ENCODE results near the gene TPGS1. TPM values are rescaled to one million over a fixed set of nuclear protein-coding genes. Genes with fewer than 3 reads are reported as not detected.

TPGS1 gene
- total and polyA plus RNA-seq, 5 donors from 2014 or later: 18.2 to 44.4 (median 34.5) TPM

- H3K4me1 Mint-ChIP-seq: peaks cover 0 to 26% (median 1%) of the 10 kb centered on the region in 4 donors
- H3K4me3 ChIP-seq (ENCODE audit: low read depth, low read length): no peak overlapping the region
- no peak overlapping the region for H3K27ac ChIP-seq (ENCODE audit: insufficient read depth, low read length, poor library complexity, severe bottlenecking)
- no peaks in the 10 kb centered on the region for H3K9me3 Mint-ChIP-seq
- peaks cover 4% of the 10 kb centered on the region for H3K27me3 ChIP-seq (ENCODE audit: control insufficient read depth, insufficient read depth, low read length)
- H3K27me3 Mint-ChIP-seq: peaks cover 24% of the 10 kb centered on the region
- H3K9me3 ChIP-seq (ENCODE audit: control insufficient read depth in 2 of 2, low read length in 2 of 2): no peaks in the 10 kb centered on the region
- H3K36me3 Mint-ChIP-seq: no peaks in the 10 kb centered on the region
- no peak overlapping the region for H3K4me3 Mint-ChIP-seq
- H3K27ac Mint-ChIP-seq: no peak overlapping the region
- DNase-seq (no peak), ATAC-seq (ENCODE audit: low read depth in 2 of 2) (no peak)
- peaks cover 11% of the 10 kb centered on the region for H3K4me1 ChIP-seq (ENCODE audit: control insufficient read depth, insufficient read depth, low read length, poor library complexity, severe bottlenecking)
- no peaks in the 10 kb centered on the region for H3K36me3 ChIP-seq (ENCODE audit: control insufficient read depth, insufficient read depth, low read length)
Observed at GRCh38 chr19:495081-495401, 12.3 kb upstream of the TPGS1 start.

- peak; percentile 12 to 49 (median 48) for DNase-seq
- Histone ChIP-seq H3K27me3 (ENCODE audit: control insufficient read depth, insufficient read depth, low read length) (peaks cover 4% of the 10 kb centered on the region), H3K27ac (ENCODE audit: insufficient read depth, low read length, poor library complexity, severe bottlenecking) (no peak overlapping the region), H3K36me3 (ENCODE audit: control insufficient read depth, insufficient read depth, low read length) (no peaks in the 10 kb centered on the region), H3K9me3 (ENCODE audit: control insufficient read depth in 2 of 2, low read length in 2 of 2) (no peaks in the 10 kb centered on the region), H3K4me3 (ENCODE audit: low read depth, low read length) (no peak overlapping the region), H3K4me1 (ENCODE audit: control insufficient read depth, insufficient read depth, low read length, poor library complexity, severe bottlenecking) (peaks cover 11% of the 10 kb centered on the region)
- no peak overlapping the region for H3K27ac Mint-ChIP-seq
- ATAC-seq (ENCODE audit: low read depth in 2 of 2): peak in 1 of 2 donors; percentile 28
- peaks cover 24% of the 10 kb centered on the region for H3K27me3 Mint-ChIP-seq
- no peak overlapping the region for H3K4me3 Mint-ChIP-seq
- H3K36me3 Mint-ChIP-seq: no peaks in the 10 kb centered on the region
- H3K9me3 Mint-ChIP-seq: no peaks in the 10 kb centered on the region
- peaks cover 0 to 21% (median 1%) of the 10 kb centered on the region in 4 donors for H3K4me1 Mint-ChIP-seq
Observed at GRCh38 chr19:495402-496111, 11.7 kb upstream of the TPGS1 start.

- H3K27ac ChIP-seq (ENCODE audit: insufficient read depth, low read length, poor library complexity, severe bottlenecking): no peak within 1 kb of the TSS
- Mint-ChIP-seq H3K4me3 (no peak within 1 kb of the TSS), H3K27me3 (peaks cover 24% of the 10 kb centered on the region), H3K27ac (no peak within 1 kb of the TSS), H3K36me3 (no peaks in the 10 kb centered on the region), H3K4me1 (peaks cover 0 to 21% (median 1%) of the 10 kb centered on the region in 4 donors), H3K9me3 (no peaks in the 10 kb centered on the region)
- DNase-seq: no peak
- no peak within 1 kb of the TSS for H3K4me3 ChIP-seq (ENCODE audit: low read depth, low read length)
- no peaks in the 10 kb centered on the region for H3K36me3 ChIP-seq (ENCODE audit: control insufficient read depth, insufficient read depth, low read length)
- peaks cover 11% of the 10 kb centered on the region for H3K4me1 ChIP-seq (ENCODE audit: control insufficient read depth, insufficient read depth, low read length, poor library complexity, severe bottlenecking)
- no peak for ATAC-seq (ENCODE audit: low read depth in 2 of 2)
- H3K9me3 ChIP-seq (ENCODE audit: control insufficient read depth in 2 of 2, low read length in 2 of 2): no peaks in the 10 kb centered on the region
- H3K27me3 ChIP-seq (ENCODE audit: control insufficient read depth, insufficient read depth, low read length): peaks cover 4% of the 10 kb centered on the region
Observed at GRCh38 chr19:496112-496665, 11.1 kb upstream of the TPGS1 start, which contains the start of gene MADCAM1. MADCAM1 (plus strand) TSS chr19:496486; CDS start chr19:496500, 14 bp downstream.

GRCh38 chr19:496986-497385 is 10.3 kb upstream of the TPGS1 start:
- peaks cover 0 to 1% (median 0%) of the 10 kb centered on the region in 7 donors for H3K9me3 Mint-ChIP-seq
- Histone ChIP-seq H3K4me3 (ENCODE audit: low read depth, low read length) (no peak overlapping the region), H3K9me3 (ENCODE audit: control insufficient read depth in 2 of 2, low read length in 2 of 2) (no peaks in the 10 kb centered on the region), H3K4me1 (ENCODE audit: control insufficient read depth, insufficient read depth, low read length, poor library complexity, severe bottlenecking) (peaks cover 11% of the 10 kb centered on the region), H3K27ac (ENCODE audit: insufficient read depth, low read length, poor library complexity, severe bottlenecking) (no peak overlapping the region), H3K27me3 (ENCODE audit: control insufficient read depth, insufficient read depth, low read length) (peaks cover 4% of the 10 kb centered on the region), H3K36me3 (ENCODE audit: control insufficient read depth, insufficient read depth, low read length) (no peaks in the 10 kb centered on the region)
- H3K36me3 Mint-ChIP-seq: no peaks in the 10 kb centered on the region
- no peak overlapping the region for H3K4me3 Mint-ChIP-seq
- no peak for DNase-seq
- H3K27me3 Mint-ChIP-seq: peaks cover 24% of the 10 kb centered on the region
- H3K27ac Mint-ChIP-seq: no peak overlapping the region
- peaks cover 0 to 21% (median 1%) of the 10 kb centered on the region in 4 donors for H3K4me1 Mint-ChIP-seq
- ATAC-seq (ENCODE audit: low read depth in 2 of 2): no peak

- Mint-ChIP-seq H3K4me1 (peaks cover 0 to 21% (median 1%) of the 10 kb centered on the region in 4 donors), H3K27me3 (peaks cover 24% of the 10 kb centered on the region)
- no peak overlapping the region for H3K27ac ChIP-seq (ENCODE audit: insufficient read depth, low read length, poor library complexity, severe bottlenecking)
Observed at GRCh38 chr19:497491-497868, 9.8 kb upstream of the TPGS1 start.

GRCh38 chr19:497869-498510 is 9.3 kb upstream of the TPGS1 start:
- Mint-ChIP-seq H3K4me3 (no peak overlapping the region), H3K27ac (no peak overlapping the region), H3K36me3 (no peaks in the 10 kb centered on the region), H3K4me1 (peaks cover 0 to 21% (median 1%) of the 10 kb centered on the region in 4 donors), H3K27me3 (peaks cover 24% of the 10 kb centered on the region), H3K9me3 (peaks cover 0 to 2% (median 0%) of the 10 kb centered on the region in 7 donors)
- no peaks in the 10 kb centered on the region for H3K9me3 ChIP-seq (ENCODE audit: control insufficient read depth in 2 of 2, low read length in 2 of 2)
- no peak overlapping the region for H3K4me3 ChIP-seq (ENCODE audit: low read depth, low read length)
- H3K36me3 ChIP-seq (ENCODE audit: control insufficient read depth, insufficient read depth, low read length): no peaks in the 10 kb centered on the region
- DNase-seq (no peak), ATAC-seq (ENCODE audit: low read depth in 2 of 2) (no peak)
- H3K4me1 ChIP-seq (ENCODE audit: control insufficient read depth, insufficient read depth, low read length, poor library complexity, severe bottlenecking): peaks cover 11% of the 10 kb centered on the region
- H3K27me3 ChIP-seq (ENCODE audit: control insufficient read depth, insufficient read depth, low read length): peaks cover 4% of the 10 kb centered on the region
- no peak overlapping the region for H3K27ac ChIP-seq (ENCODE audit: insufficient read depth, low read length, poor library complexity, severe bottlenecking)

More at GRCh38 chr19:497491-497868, 9.8 kb upstream of the TPGS1 start:
- no peak for ATAC-seq (ENCODE audit: low read depth in 2 of 2)
- Histone ChIP-seq H3K9me3 (ENCODE audit: control insufficient read depth in 2 of 2, low read length in 2 of 2) (no peaks in the 10 kb centered on the region), H3K36me3 (ENCODE audit: control insufficient read depth, insufficient read depth, low read length) (no peaks in the 10 kb centered on the region), H3K27me3 (ENCODE audit: control insufficient read depth, insufficient read depth, low read length) (peaks cover 4% of the 10 kb centered on the region), H3K4me1 (ENCODE audit: control insufficient read depth, insufficient read depth, low read length, poor library complexity, severe bottlenecking) (peaks cover 11% of the 10 kb centered on the region), H3K4me3 (ENCODE audit: low read depth, low read length) (no peak overlapping the region)
- H3K9me3 Mint-ChIP-seq: peaks cover 0 to 2% (median 0%) of the 10 kb centered on the region in 7 donors
- no peaks in the 10 kb centered on the region for H3K36me3 Mint-ChIP-seq
- H3K27ac Mint-ChIP-seq: no peak overlapping the region
- no peak for DNase-seq
- H3K4me3 Mint-ChIP-seq: no peak overlapping the region

- H3K36me3 ChIP-seq (ENCODE audit: control insufficient read depth, insufficient read depth, low read length): no peaks in the 10 kb centered on the region
- no peak overlapping the region for H3K27ac Mint-ChIP-seq
- no peak for DNase-seq
- H3K4me1 ChIP-seq (ENCODE audit: control insufficient read depth, insufficient read depth, low read length, poor library complexity, severe bottlenecking): peaks cover 11% of the 10 kb centered on the region
- H3K9me3 ChIP-seq (ENCODE audit: control insufficient read depth in 2 of 2, low read length in 2 of 2): no peaks in the 10 kb centered on the region
- H3K4me1 Mint-ChIP-seq: peaks cover 0 to 21% (median 1%) of the 10 kb centered on the region in 4 donors
- H3K4me3 ChIP-seq (ENCODE audit: low read depth, low read length): no peak overlapping the region
- no peak for ATAC-seq (ENCODE audit: low read depth in 2 of 2)
- no peaks in the 10 kb centered on the region for H3K36me3 Mint-ChIP-seq
- no peak overlapping the region for H3K4me3 Mint-ChIP-seq
- H3K27me3 Mint-ChIP-seq: peaks cover 24% of the 10 kb centered on the region
- no peak overlapping the region for H3K27ac ChIP-seq (ENCODE audit: insufficient read depth, low read length, poor library complexity, severe bottlenecking)
- H3K27me3 ChIP-seq (ENCODE audit: control insufficient read depth, insufficient read depth, low read length): peaks cover 4% of the 10 kb centered on the region
- peaks cover 0 to 2% (median 0%) of the 10 kb centered on the region in 7 donors for H3K9me3 Mint-ChIP-seq
Observed at GRCh38 chr19:498511-498891, 8.8 kb upstream of the TPGS1 start.

Data from CD4-positive, CD25-positive, alpha-beta regulatory T cell (primary cell).